HepG2 (cell line): ENCODE data around the gene NUDT13.

Source experiments
- KLF16 ChIP-seq, 2 experiments: sonication (generic) in 1 of 2; formaldehyde crosslinking in 1 of 2; IDR thresholded peaks; 2 replicates each; pipeline versions ENCODE4 v1.6.1 to v1.8.0; 2016 to 2023; ENCODE audit warnings: missing genetic modification reagents in 2 of 2, missing compliant biosample characterization in 1 of 2
- POLR2A ChIP-seq, 2 experiments: IDR thresholded peaks; 2 replicates each; pipeline ENCODE4 v1.6.1; 2011; ENCODE audit warnings: low read depth in 2 of 2, low read length in 2 of 2, mild to moderate bottlenecking in 1 of 2, moderate library complexity in 1 of 2; ENCODE audit not compliant: insufficient read depth in 1 of 2
- SMC3 ChIP-seq: IDR thresholded peaks from 2 replicates; pipeline ENCODE4 v1.6.1; 2011; ENCODE audit warnings: low read length, improper control_type of control experiment
- ZNF383 ChIP-seq: sonication (generic); formaldehyde crosslinking; IDR thresholded peaks from 2 replicates; pipeline ENCODE4 v1.4.0; 2020; ENCODE audit warnings: missing genetic modification reagents, mild to moderate bottlenecking, borderline replicate concordance

DNA sequence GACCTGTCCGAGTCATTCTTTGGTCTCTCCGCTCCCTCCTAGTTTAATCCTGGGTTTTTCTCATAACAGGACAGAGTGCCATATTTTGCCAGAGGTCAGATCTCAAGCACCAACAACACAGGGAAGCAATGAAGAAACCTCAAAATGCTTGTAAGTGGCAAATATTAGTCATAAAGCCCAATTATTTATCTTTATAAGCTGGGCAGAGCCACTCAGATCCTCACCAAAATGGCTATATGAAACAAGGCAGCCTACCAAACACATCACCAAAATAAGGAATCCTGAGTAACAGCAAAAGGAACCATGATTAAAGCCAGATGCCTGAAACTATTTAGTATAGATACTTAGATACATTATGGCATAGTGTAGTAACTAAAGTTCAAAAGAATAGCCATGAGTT lies 52.8 kb downstream of the NUDT13 start:
- TF ChIP-seq SMC3 = no peak
- no peak for TF ChIP-seq ZNF383 (CRISPR knock-in tag)
- TF ChIP-seq POLR2A (IDR thresholded peaks at IDR 0.05; ENCODE audit: insufficient read depth in 1 of 2, low read depth in 2 of 2, low read length in 2 of 2) = no peak
- TF ChIP-seq KLF16 (CRISPR knock-in tag; IDR thresholded peaks at IDR 0.05) = no peak
